ENCODE results near the gene ITGB4.

ITGB4 gene

GRCh38 chr17:75799402-75799801 is 78.1 kb downstream of the ITGB4 start:
- no peak overlapping the region for H3K4me3 Mint-ChIP-seq
- H3K4me1 Mint-ChIP-seq: peaks cover 11% of the 10 kb centered on the region
- ATAC-seq: no peak
- no peak overlapping the region for H3K27ac Mint-ChIP-seq
- no peak for DNase-seq
- H3K9me3 Mint-ChIP-seq: no peaks in the 10 kb centered on the region
- H3K27me3 Mint-ChIP-seq: no peaks in the 10 kb centered on the region

- no peaks in the 10 kb centered on the region for H3K9me3 Mint-ChIP-seq
- H3K27ac Mint-ChIP-seq: peak overlapping the region in 1 of 2 donors; percentile 85
- no peak overlapping the region for H3K4me3 Mint-ChIP-seq
- ATAC-seq (no peak), DNase-seq (no peak)
- peaks cover 17% of the 10 kb centered on the region for H3K4me1 Mint-ChIP-seq
- H3K27me3 Mint-ChIP-seq: no peaks in the 10 kb centered on the region
Measured at GRCh38 chr17:75803883-75804282, 82.6 kb downstream of the ITGB4 start.

GRCh38 chr17:75806822-75807500 is 85.7 kb downstream of the ITGB4 start:
- Mint-ChIP-seq H3K4me1 (peaks cover 19% of the 10 kb centered on the region), H3K9me3 (no peaks in the 10 kb centered on the region), H3K4me3 (no peak overlapping the region), H3K27me3 (no peaks in the 10 kb centered on the region), H3K27ac (peak overlapping the region in 1 of 2 donors; percentile 48)
- ATAC-seq (no peak), DNase-seq (no peak)
